IMR-90 (cell line): ENCODE results near the gene ZNF384. TPM values are rescaled to one million over a fixed set of nuclear protein-coding genes. Genes with fewer than 3 reads are reported as not detected.

Source experiments
- ATAC-seq: fragments of 200-7000 bp; cut with Tn5 transposase; 2 replicates; pipeline ENCODE4 v1.9.1; 2020; ENCODE audit warnings: low read depth, mild to moderate bottlenecking, moderate library complexity
- BruUV-seq: library from RNA; stranded (reverse); fragments of 400-500 nt; replicated peaks from 2 replicates; lab custom pipeline; 2021; lab: Mats Ljungman, UMichigan
- CTCF ChIA-PET: fragments of 300-600 bp; formaldehyde crosslinking; extraction: SDS; loops from one replicate; lab custom pipeline; 2021; ENCODE audit warnings: antibody characterized with exemption; lab: Yijun Ruan, JAX
- POLR2A ChIA-PET: fragments of 300-600 bp; sonication (Branson Sonifier 250); formaldehyde crosslinking; loops from one replicate; lab custom pipeline; 2022; ENCODE audit warnings: antibody characterized with exemption; ENCODE audit not compliant: unreplicated experiment; lab: Charles Lee
- DNase-seq: peaks from one replicate; pipeline ENCODE4 v3.0.0; 2013
- H2AFZ ChIP-seq: replicated peaks from 2 replicates; pipeline ENCODE3; 2013; ENCODE audit warnings: low read length, mild to moderate bottlenecking; ENCODE audit not compliant: poor library complexity
- H2AK5ac ChIP-seq: 2 replicates; pipeline ENCODE4 v1.6.1; 2013; ENCODE audit warnings: low read depth, low read length, inconsistent platforms
- H2AK9ac ChIP-seq: replicated peaks from 2 replicates; pipeline ENCODE3; 2013; ENCODE audit warnings: mild to moderate bottlenecking, low read depth, low read length, moderate library complexity; ENCODE audit not compliant: poor library complexity
- H2BK120ac ChIP-seq: 2 replicates; pipeline ENCODE4 v1.6.1; 2013; ENCODE audit warnings: low read depth, low read length, inconsistent platforms
- H2BK15ac ChIP-seq: 3 replicates; pipeline ENCODE4 v1.6.1; 2013; ENCODE audit warnings: low read depth, low read length, inconsistent platforms
- H2BK20ac ChIP-seq: 2 replicates; pipeline ENCODE4 v1.6.1; 2013; ENCODE audit warnings: low read depth, mild to moderate bottlenecking, inconsistent platforms, low read length, moderate library complexity
- H2BK5ac ChIP-seq: 2 replicates; pipeline ENCODE4 v1.6.1; 2013; ENCODE audit warnings: mild to moderate bottlenecking, low read depth, low read length, inconsistent platforms; ENCODE audit not compliant: poor library complexity, severe bottlenecking
- H3K14ac ChIP-seq: replicated peaks from 2 replicates; pipeline ENCODE4 v1.6.1; 2013; ENCODE audit warnings: low read depth, low read length, inconsistent platforms
- H3K18ac ChIP-seq: 2 replicates; pipeline ENCODE4 v1.6.1; 2013; ENCODE audit warnings: low read depth, low read length, control low read depth
- H3K23ac ChIP-seq: 2 replicates; pipeline ENCODE4 v1.6.1; 2013; ENCODE audit warnings: low read depth, low read length, inconsistent platforms
- H3K27ac ChIP-seq: 2 replicates; pipeline ENCODE4 v1.5.1; 2013; ENCODE audit warnings: mild to moderate bottlenecking, control low read depth, low read length; ENCODE audit not compliant: insufficient read depth
- H3K27me3 ChIP-seq: 2 replicates; pipeline ENCODE4 v1.6.1; 2013; ENCODE audit warnings: low read length; ENCODE audit not compliant: control insufficient read depth, insufficient read depth
- H3K36me3 ChIP-seq: 2 replicates; pipeline ENCODE4 v1.6.1; 2013; ENCODE audit warnings: low read length, mixed read lengths; ENCODE audit not compliant: control insufficient read depth, insufficient read depth
- H3K4ac ChIP-seq: 2 replicates; pipeline ENCODE4 v1.6.1; 2013; ENCODE audit warnings: low read depth, low read length, inconsistent platforms
- H3K4me1 ChIP-seq: 2 replicates; pipeline ENCODE4 v1.6.1; 2013; ENCODE audit warnings: low read length, mixed read lengths; ENCODE audit not compliant: control insufficient read depth, insufficient read depth
- H3K4me2 ChIP-seq: 2 replicates; pipeline ENCODE4 v1.6.1; 2013; ENCODE audit warnings: low read depth, mild to moderate bottlenecking, control low read depth, low read length, moderate library complexity
- H3K4me3 ChIP-seq: 2 replicates; pipeline ENCODE4 v1.5.1; 2013; ENCODE audit warnings: low read depth, mild to moderate bottlenecking, control low read depth, low read length, moderate library complexity; ENCODE audit not compliant: insufficient read depth
- H3K56ac ChIP-seq: 2 replicates; pipeline ENCODE4 v1.6.1; 2013; ENCODE audit warnings: low read length, inconsistent platforms; ENCODE audit not compliant: insufficient read depth; ENCODE audit errors: extremely low read depth
- H3K79me1 ChIP-seq, 2 experiments: 2 replicates each; pipeline ENCODE4 v1.6.1; 2013; ENCODE audit warnings: low read length in 2 of 2, inconsistent platforms in 1 of 2, low read depth in 1 of 2
- H3K9ac ChIP-seq: 2 replicates; pipeline ENCODE4 v1.6.1; 2013; ENCODE audit warnings: low read depth, low read length, control low read depth
- H3K9me1 ChIP-seq: 2 replicates; pipeline ENCODE4 v1.6.1; 2013; ENCODE audit warnings: low read length, inconsistent platforms; ENCODE audit not compliant: insufficient read depth
- H3K9me3 ChIP-seq: 2 replicates; pipeline ENCODE4 v1.6.1; 2013; ENCODE audit warnings: low read length; ENCODE audit not compliant: control insufficient read depth, insufficient read depth
- H4K20me1 ChIP-seq: 2 replicates; pipeline ENCODE4 v1.6.1; 2013; ENCODE audit warnings: low read length, inconsistent platforms; ENCODE audit not compliant: insufficient read depth
- H4K5ac ChIP-seq: 2 replicates; pipeline ENCODE4 v1.6.1; 2013; ENCODE audit warnings: mild to moderate bottlenecking, low read depth, low read length, control low read depth
- H4K8ac ChIP-seq, 2 experiments: 2 replicates each; pipeline ENCODE4 v1.6.1; 2013; ENCODE audit warnings: low read depth in 2 of 2, low read length in 2 of 2, control low read depth in 1 of 2, inconsistent platforms in 1 of 2
- H4K91ac ChIP-seq: 2 replicates; pipeline ENCODE4 v1.6.1; 2013; ENCODE audit warnings: low read depth, low read length, inconsistent platforms; ENCODE audit not compliant: insufficient read depth
- BHLHE40 ChIP-seq: fragments of 150-350 bp; IDR thresholded peaks from 2 replicates; pipeline ENCODE4 v1.6.1; 2016; ENCODE audit warnings: mild to moderate bottlenecking, low read depth, low read length
- CEBPB ChIP-seq: IDR thresholded peaks from 2 replicates; pipeline ENCODE4 v1.6.1; 2012; ENCODE audit warnings: low read depth, low read length, improper control_type of control experiment
- CTCF ChIP-seq: conservative IDR thresholded peaks from 2 replicates; pipeline ENCODE4 v1.5.1; 2012; ENCODE audit warnings: mild to moderate bottlenecking, low read depth, low read length, improper control_type of control experiment
- ELK1 ChIP-seq: fragments of 150-350 bp; IDR thresholded peaks from 2 replicates; pipeline ENCODE4 v1.6.1; 2016; ENCODE audit warnings: low read depth, mild to moderate bottlenecking, low read length, moderate library complexity, borderline replicate concordance
- FOS ChIP-seq: fragments of 150-350 bp; IDR thresholded peaks from 2 replicates; pipeline ENCODE4 v1.6.1; 2016; ENCODE audit warnings: low read depth, low read length
- MXI1 ChIP-seq: IDR thresholded peaks from 2 replicates; pipeline ENCODE4 v1.6.1; 2012; ENCODE audit warnings: low read depth, mild to moderate bottlenecking, low read length, moderate library complexity, borderline replicate concordance
- NFE2L2 ChIP-seq: fragments of 150-350 bp; IDR thresholded peaks from 2 replicates; pipeline ENCODE4 v1.6.1; 2016; ENCODE audit warnings: low read depth, mild to moderate bottlenecking, low read length
- POLR2A ChIP-seq: IDR thresholded peaks from 2 replicates; pipeline ENCODE4 v1.6.1; 2012; ENCODE audit warnings: mild to moderate bottlenecking, low read depth, low read length
- RCOR1 ChIP-seq: IDR thresholded peaks from 2 replicates; pipeline ENCODE4 v1.6.1; 2012; ENCODE audit warnings: mild to moderate bottlenecking, low read length, improper control_type of control experiment; ENCODE audit not compliant: insufficient replicate concordance
- RFX5 ChIP-seq: IDR thresholded peaks from 2 replicates; pipeline ENCODE4 v1.8.0; 2012; ENCODE audit warnings: low read depth, mild to moderate bottlenecking, low read length, moderate library complexity
- WGBS, 2 experiments: methylation state at CpG; one replicate each; pipeline versions ENCODE4 v1.1.5 to v1.1.7; 2013; ENCODE audit warnings: missing lambda C conversion rate in 2 of 2; ENCODE audit not compliant: insufficient read length in 1 of 2; ENCODE audit errors: extremely low coverage in 2 of 2; 5-methylcytosine and 5-hydroxymethylcytosine counted together
- dilution Hi-C: fragments of 300-500 bp; cut with HindIII; formaldehyde crosslinking; loops from one replicate; pipeline ENCODE4 v1.14.3; 2018; ENCODE audit warnings: low sequenced_read_pairs; ENCODE audit not compliant: unreplicated experiment
- in situ Hi-C: fragments of 300-500 bp; cut with MboI; formaldehyde crosslinking; loops from 3 replicates; pipeline ENCODE4 v1.14.3; 2019; ENCODE audit warnings: low sequenced_read_pairs, inconsistent platforms, mixed read lengths
- intact Hi-C: fragments of 100-400 bp; cut with micrococcal nuclease; formaldehyde crosslinking; loops from 2 replicates; pipeline ENCODE4 v1.10.0; 2022
- polyA plus RNA-seq, 3 experiments: library from polyadenylated mRNA; depleted of rRNA; stranded (reverse); fragments of >200 nt; gene quantifications; 2 replicates each; pipeline ENCODE4 v1.2.3, GENCODE V29; 2012; ENCODE audit warnings: low replicate concordance in 1 of 3
- total RNA-seq: library from RNA; depleted of rRNA; stranded (reverse); fragments of >200 nt; gene quantifications from 2 replicates; pipeline ENCODE4 v1.2.3, GENCODE V29; 2012

Gene ZNF384
- total and polyA plus RNA-seq, 2 of the 4 experiments (the other 2 are of a cell fraction) = 16.3 to 55.6 TPM

DNA sequence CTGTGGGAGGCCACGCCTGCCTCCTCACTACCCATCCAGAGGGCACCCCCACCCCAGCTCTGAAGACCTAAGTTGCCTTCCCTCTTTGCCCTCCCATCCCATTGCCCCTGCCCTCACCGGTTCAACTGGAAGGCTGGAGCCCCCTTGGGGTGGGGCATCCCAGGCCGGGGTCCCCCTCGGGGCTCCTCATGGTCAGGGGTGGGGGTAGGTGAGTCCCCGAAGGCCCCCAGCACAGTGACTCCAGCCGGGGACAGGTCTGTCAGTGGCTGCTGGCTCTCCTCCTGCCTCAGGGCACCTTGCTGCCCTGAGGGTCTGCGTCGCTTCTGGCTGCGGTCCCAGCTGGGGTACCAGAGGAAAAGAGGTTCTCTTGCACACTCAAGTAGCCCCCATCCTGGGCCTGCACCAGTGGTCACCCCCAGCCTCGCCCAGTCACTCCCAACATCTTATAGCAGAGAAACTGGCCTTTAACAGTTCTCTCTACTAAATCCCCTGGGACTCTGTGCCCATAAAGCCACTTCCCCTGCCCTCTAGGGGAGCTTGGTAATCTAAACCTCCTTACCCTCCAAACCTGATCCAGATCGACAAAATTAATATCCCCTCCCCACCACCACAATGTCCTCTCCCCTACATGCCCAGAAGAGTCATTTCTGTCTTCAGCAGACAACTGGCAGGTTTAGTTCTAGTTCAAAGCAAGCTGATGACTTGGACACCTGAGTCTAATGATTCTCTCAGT lies 6.3 kb upstream of the ZNF384 start:
- no peak overlapping the region for H3K56ac ChIP-seq
- H3K4me1 ChIP-seq = peaks cover 4% of the 10 kb centered on the region
- no peak overlapping the region for H2AK9ac ChIP-seq
- H3K4me2 ChIP-seq = no peak overlapping the region
- ChIA-PET CTCF (no interaction called here), POLR2A (no interaction called here)
- H3K27ac ChIP-seq = no peak overlapping the region
- WGBS, 2 experiments = 63% methylated on average over 2 of the region's 11 CpGs; no CpG with 5 or more reads in 1 of the 2 experiments
- peaks cover 7 to 17% of the 10 kb centered on the region in 2 experiments; a peak in 3 of 4 replicates for H3K79me1 ChIP-seq
- H4K20me1 ChIP-seq = no peaks in the 10 kb centered on the region
- no peak overlapping the region for H2BK120ac ChIP-seq
- H3K4ac ChIP-seq = no peak overlapping the region
- ATAC-seq (no peak), DNase-seq (no peak)
- no peak overlapping the region for H4K8ac ChIP-seq
- H2BK5ac ChIP-seq = no peak overlapping the region
- H2AFZ ChIP-seq = no peak overlapping the region
- H2BK20ac ChIP-seq = no peak overlapping the region
- intact Hi-C loops = no loop called here
- no peaks in the 10 kb centered on the region for H3K27me3 ChIP-seq
- no peak overlapping the region for H4K5ac ChIP-seq
- H3K9me3 ChIP-seq = no peaks in the 10 kb centered on the region
- no peaks in the 10 kb centered on the region for H3K9me1 ChIP-seq
- TF ChIP-seq NFE2L2 (no peak), ELK1 (no peak), FOS (no peak), RCOR1 (no peak), POLR2A (no peak), RFX5 (no peak), CTCF (no peak), MXI1 (no peak), BHLHE40 (no peak), CEBPB (no peak)
- dilution Hi-C loops = no loop called here
- in situ Hi-C loops = no loop called here
- H2AK5ac ChIP-seq = no peak overlapping the region
- no peak overlapping the region for H4K91ac ChIP-seq
- H3K36me3 ChIP-seq = peaks cover 8% of the 10 kb centered on the region
- H3K4me3 ChIP-seq = no peak overlapping the region
- H3K23ac ChIP-seq = no peak overlapping the region
- no peak overlapping the region for H3K14ac ChIP-seq
- H3K18ac ChIP-seq = no peak overlapping the region
- H2BK15ac ChIP-seq = no peak overlapping the region
- H3K9ac ChIP-seq = no peak overlapping the region
- BruUV-seq = no TSS peak
